Activated CD8-positive, alpha-beta T cell treated with anti-CD3 and anti-CD28 coated beads, Interleukin-2, amount 10 ng/mL, durations not matched to agents 7 days and 5 days (primary cell): ENCODE measurements around the gene NOSTRIN. TPM values are rescaled to one million over a fixed set of nuclear protein-coding genes. Genes with fewer than 3 reads are reported as not detected.

Source experiments
- ATAC-seq: fragments of 150-1000 bp; cut with Tn5 transposase; one replicate; pipeline ENCODE4 v1.10.0; 2021; ENCODE audit warnings: moderate library complexity
- CTCF ChIA-PET: fragments of 350-600 bp; sonication (Branson Sonifier 250); formaldehyde crosslinking; loops from one replicate; lab custom pipeline; 2021; ENCODE audit warnings: antibody characterized with exemption; lab: Charles Lee
- POLR2A ChIA-PET: fragments of 350-600 bp; sonication (Branson Sonifier 250); formaldehyde crosslinking; loops from one replicate; lab custom pipeline; 2021; ENCODE audit warnings: antibody characterized with exemption; lab: Charles Lee
- DNase-seq: peaks from one replicate; pipeline ENCODE4 v3.0.0-alpha.2; 2020
- H3K27ac Mint-ChIP-seq: one replicate; pipeline ENCODE4 v1.8.0; 2021; ENCODE audit warnings: mild to moderate bottlenecking, mixed read lengths
- H3K27me3 Mint-ChIP-seq: one replicate; pipeline ENCODE4 v1.8.0; 2021; ENCODE audit warnings: low read depth, mixed read lengths
- H3K36me3 Mint-ChIP-seq: one replicate; pipeline ENCODE4 v1.8.0; 2021; ENCODE audit warnings: low read depth, mixed read lengths
- H3K4me1 Mint-ChIP-seq: one replicate; pipeline ENCODE4 v1.8.0; 2021; ENCODE audit warnings: low read depth, mixed read lengths
- H3K4me3 Mint-ChIP-seq: one replicate; pipeline ENCODE4 v1.8.0; 2021; ENCODE audit warnings: mild to moderate bottlenecking, mixed read lengths
- H3K9me3 Mint-ChIP-seq: one replicate; pipeline ENCODE4 v1.8.0; 2022; ENCODE audit warnings: mixed read lengths; ENCODE audit not compliant: insufficient read depth
- total RNA-seq, 2 experiments: library from RNA; stranded (reverse); gene quantifications; one replicate each; pipeline ENCODE4 v1.2.3, GENCODE V29; 2021

The NOSTRIN gene
- total RNA-seq, 2 experiments from 2014 or later, result not detected

DNA sequence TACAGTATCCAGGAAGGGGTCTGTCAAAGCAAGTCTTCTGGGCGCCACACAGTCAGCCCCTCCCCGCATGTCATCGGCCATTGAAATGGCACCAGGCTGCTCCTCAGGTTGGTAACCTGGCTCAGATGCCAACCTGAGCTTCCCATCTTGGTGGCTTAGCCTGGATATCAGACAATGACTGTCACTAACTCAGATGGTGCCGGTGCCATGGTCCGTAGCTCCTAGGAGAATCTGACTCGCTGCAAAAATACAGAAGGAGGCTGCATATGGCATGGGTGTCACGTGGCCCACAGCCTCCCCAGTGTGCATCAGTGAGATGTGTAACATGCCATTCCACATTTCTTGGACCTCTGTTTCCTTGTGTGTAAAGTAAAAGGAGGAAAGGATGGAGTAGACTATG lies 3.2 kb downstream of the NOSTRIN start:
- H3K36me3 Mint-ChIP-seq, result no peaks in the 10 kb centered on the region
- H3K27ac Mint-ChIP-seq, result no peak overlapping the region
- no peaks in the 10 kb centered on the region for H3K9me3 Mint-ChIP-seq
- CTCF ChIA-PET, result interaction anchor here (0.6 kb wide), 1 partner anchor 114 kb away, joined by 3 read pairs; no protein-coding TSS in a partner anchor
- H3K4me3 Mint-ChIP-seq, result no peak overlapping the region
- ATAC-seq, result no peak
- H3K4me1 Mint-ChIP-seq, result peaks cover 19% of the 10 kb centered on the region
- POLR2A ChIA-PET, result no interaction called here
- no peaks in the 10 kb centered on the region for H3K27me3 Mint-ChIP-seq
- no peak for DNase-seq

DNA sequence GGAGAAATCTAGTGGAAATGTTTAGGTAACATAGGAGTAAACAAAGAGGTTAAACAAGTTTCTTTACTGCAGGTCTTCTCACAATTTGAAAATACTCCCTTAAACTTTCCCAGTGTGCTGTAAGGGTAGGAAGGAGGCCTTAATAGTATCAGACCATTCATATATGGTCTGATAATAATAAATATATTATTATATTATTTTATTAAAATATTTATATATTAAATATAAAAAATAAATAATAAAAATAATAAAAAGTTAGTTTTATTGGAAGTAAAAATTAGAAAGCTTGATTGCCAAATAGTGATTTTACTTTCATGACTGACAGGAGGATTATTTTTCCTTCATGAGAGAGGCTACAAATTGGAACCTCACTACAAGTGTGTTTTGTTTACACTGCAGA lies 7.1 kb downstream of the NOSTRIN start:
- H3K4me1 Mint-ChIP-seq, result no peaks in the 10 kb centered on the region
- H3K4me3 Mint-ChIP-seq, result no peak overlapping the region

GRCh38 chr2:168810235-168810634 lies 7.8 kb downstream of the NOSTRIN start:
- DNase-seq, result no peak
- no peaks in the 10 kb centered on the region for H3K4me1 Mint-ChIP-seq
- no peak overlapping the region for H3K27ac Mint-ChIP-seq
- H3K36me3 Mint-ChIP-seq, result no peaks in the 10 kb centered on the region
- ChIA-PET POLR2A (no interaction called here), CTCF (no interaction called here)
- no peaks in the 10 kb centered on the region for H3K9me3 Mint-ChIP-seq
- no peak overlapping the region for H3K4me3 Mint-ChIP-seq
- no peak for ATAC-seq
- H3K27me3 Mint-ChIP-seq, result no peaks in the 10 kb centered on the region

More for the DNA sequence above, 7.1 kb downstream of the NOSTRIN start:
- Mint-ChIP-seq H3K27ac (no peak overlapping the region), H3K36me3 (no peaks in the 10 kb centered on the region), H3K9me3 (no peaks in the 10 kb centered on the region), H3K27me3 (no peaks in the 10 kb centered on the region)
- CTCF ChIA-PET, result no interaction called here
- no peak for ATAC-seq
- DNase-seq, result no peak
- POLR2A ChIA-PET, result no interaction called here

DNA sequence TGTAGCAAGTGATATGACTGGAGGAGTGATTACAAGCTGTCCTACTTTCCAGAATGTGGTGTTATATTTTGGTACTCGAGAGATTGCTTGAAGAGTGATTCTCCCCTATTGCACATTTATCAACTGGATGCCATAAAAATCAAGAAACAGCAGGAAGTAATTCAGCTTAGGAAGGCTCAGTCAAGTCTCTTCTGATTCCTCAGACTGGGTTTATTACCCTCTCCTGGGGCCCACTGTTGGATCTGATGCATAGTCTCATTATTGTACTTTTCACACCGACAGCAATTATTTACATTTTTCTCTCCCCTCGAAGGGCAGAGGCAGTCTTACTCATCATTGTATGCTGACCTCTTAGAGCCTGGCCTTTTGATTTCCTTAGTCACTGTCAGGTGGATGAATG lies 9.3 kb downstream of the NOSTRIN start:
- DNase-seq, result no peak
- Mint-ChIP-seq H3K36me3 (no peaks in the 10 kb centered on the region), H3K27me3 (no peaks in the 10 kb centered on the region), H3K9me3 (no peaks in the 10 kb centered on the region), H3K4me1 (no peaks in the 10 kb centered on the region), H3K4me3 (no peak overlapping the region), H3K27ac (no peak overlapping the region)
- POLR2A ChIA-PET, result no interaction called here
- CTCF ChIA-PET, result interaction anchor here (0.9 kb wide), 1 partner anchor 120 kb away, joined by 4 read pairs; no protein-coding TSS in a partner anchor
- ATAC-seq, result no peak

- Mint-ChIP-seq H3K27me3 (no peaks in the 10 kb centered on the region), H3K4me1 (no peaks in the 10 kb centered on the region), H3K9me3 (no peaks in the 10 kb centered on the region), H3K4me3 (no peak overlapping the region), H3K36me3 (no peaks in the 10 kb centered on the region), H3K27ac (no peak overlapping the region)
- POLR2A ChIA-PET, result no interaction called here
- ATAC-seq (no peak), DNase-seq (no peak)
- CTCF ChIA-PET, result interaction anchor here (0.9 kb wide), 1 partner anchor 12 kb away, joined by 5 read pairs; the partner anchor contains the start of gene NOSTRIN
Observed at GRCh38 chr2:168814046-168814445, 11.6 kb downstream of the NOSTRIN start.

DNA sequence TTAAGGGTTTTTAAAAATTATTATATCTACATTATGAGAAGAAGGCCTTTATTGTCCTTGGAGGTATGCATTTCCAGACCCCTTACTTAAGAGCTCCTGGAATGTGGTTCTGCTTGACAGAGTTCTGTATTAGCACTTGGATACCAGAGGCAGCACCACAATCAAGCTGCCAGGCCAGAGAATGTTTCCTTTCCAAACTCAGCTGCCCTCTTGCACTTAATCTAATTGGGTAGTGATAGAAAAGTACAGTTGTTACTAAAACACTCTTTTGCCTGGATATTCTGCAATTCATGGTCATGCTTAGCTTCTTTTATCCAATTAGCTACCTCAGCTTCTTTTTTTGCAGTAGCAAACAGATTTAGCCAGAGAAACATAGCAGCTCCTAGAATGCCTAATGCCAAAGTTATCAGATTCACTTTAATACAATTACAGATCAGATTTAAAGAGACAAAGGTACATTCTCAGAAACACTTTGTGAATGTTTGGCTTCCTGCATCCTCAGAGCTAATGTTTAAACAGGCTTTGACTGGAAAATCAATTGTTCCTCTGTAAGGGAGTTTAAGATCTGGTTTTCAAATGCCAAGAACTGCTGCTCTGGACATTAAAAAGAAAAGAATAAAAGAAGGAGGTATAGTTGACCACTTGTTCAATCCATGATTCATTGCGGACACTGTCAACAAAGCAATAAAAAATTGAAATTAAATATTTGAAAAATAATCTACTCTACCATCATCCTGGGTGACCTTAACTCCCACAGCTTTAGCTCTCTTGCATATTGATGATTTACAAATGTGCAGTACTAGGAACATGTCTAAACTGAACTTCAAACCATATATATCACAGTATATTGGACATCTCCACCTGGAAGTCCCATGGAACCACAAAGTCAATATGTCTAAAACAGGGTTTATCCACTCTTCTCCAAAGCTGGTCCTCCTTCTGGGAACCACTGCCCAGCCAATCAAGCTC lies 12.8 kb downstream of the NOSTRIN start:
- Mint-ChIP-seq H3K4me3 (no peak overlapping the region), H3K9me3 (no peaks in the 10 kb centered on the region), H3K36me3 (no peaks in the 10 kb centered on the region), H3K27me3 (no peaks in the 10 kb centered on the region), H3K27ac (no peak overlapping the region), H3K4me1 (no peaks in the 10 kb centered on the region)
- ChIA-PET POLR2A (interaction anchor here (0.6 kb wide), 1 partner anchor 154 kb away, joined by 4 read pairs; no protein-coding TSS in a partner anchor), CTCF (interaction anchor here (1.3 kb wide), 1 partner anchor 10 kb away, joined by 3 read pairs; no protein-coding TSS in a partner anchor)
- DNase-seq, result no peak
- ATAC-seq, result no peak

- CTCF ChIA-PET, result interaction anchor here (1.3 kb wide), 1 partner anchor 8 kb away, joined by 3 read pairs; no protein-coding TSS in a partner anchor
- Mint-ChIP-seq H3K27ac (no peak overlapping the region), H3K4me1 (no peaks in the 10 kb centered on the region), H3K27me3 (no peaks in the 10 kb centered on the region), H3K36me3 (no peaks in the 10 kb centered on the region), H3K9me3 (no peaks in the 10 kb centered on the region), H3K4me3 (no peak overlapping the region)
- POLR2A ChIA-PET, result no interaction called here
- DNase-seq, result no peak
- ATAC-seq, result no peak
Observed at GRCh38 chr2:168816369-168816768, 13.9 kb downstream of the NOSTRIN start.

- no peaks in the 10 kb centered on the region for H3K4me1 Mint-ChIP-seq
- CTCF ChIA-PET, result no interaction called here
- no peak for ATAC-seq
- no peak overlapping the region for H3K27ac Mint-ChIP-seq
- no peaks in the 10 kb centered on the region for H3K27me3 Mint-ChIP-seq
- H3K9me3 Mint-ChIP-seq, result no peaks in the 10 kb centered on the region
- no peak for DNase-seq
- no peaks in the 10 kb centered on the region for H3K36me3 Mint-ChIP-seq
- H3K4me3 Mint-ChIP-seq, result no peak overlapping the region
- POLR2A ChIA-PET, result no interaction called here
Observed at GRCh38 chr2:168819050-168819715, 16.7 kb downstream of the NOSTRIN start.

- ATAC-seq (no peak), DNase-seq (no peak)
- Mint-ChIP-seq H3K4me1 (no peaks in the 10 kb centered on the region), H3K27me3 (no peaks in the 10 kb centered on the region), H3K9me3 (no peaks in the 10 kb centered on the region), H3K4me3 (no peak overlapping the region), H3K36me3 (no peaks in the 10 kb centered on the region), H3K27ac (no peak overlapping the region)
- ChIA-PET CTCF (no interaction called here), POLR2A (no interaction called here)
Observed at GRCh38 chr2:168819829-168820489, 17.5 kb downstream of the NOSTRIN start.

DNA sequence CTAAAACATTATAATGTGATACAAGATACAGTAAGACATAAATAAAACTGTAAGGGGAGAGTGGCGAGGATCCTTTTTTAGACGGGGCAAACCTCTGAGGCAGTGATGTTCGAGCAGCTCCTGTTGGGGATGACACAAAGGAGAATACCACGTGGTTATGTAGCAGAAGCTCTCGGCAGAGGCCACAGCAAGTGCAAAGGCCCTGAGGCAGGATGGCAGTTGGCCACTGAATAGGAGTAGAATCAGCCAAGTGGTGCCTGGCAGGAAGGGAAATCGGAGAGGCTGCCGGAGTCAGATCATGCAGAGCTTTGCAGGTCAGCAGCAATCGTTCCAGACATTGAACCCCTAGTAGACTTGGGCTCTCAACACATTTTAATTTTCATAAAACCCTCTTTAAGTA lies 19.1 kb downstream of the NOSTRIN start:
- Mint-ChIP-seq H3K4me1 (no peaks in the 10 kb centered on the region), H3K9me3 (no peaks in the 10 kb centered on the region), H3K36me3 (no peaks in the 10 kb centered on the region), H3K27ac (no peak overlapping the region), H3K27me3 (no peaks in the 10 kb centered on the region), H3K4me3 (no peak overlapping the region)
- DNase-seq, result no peak
- ChIA-PET CTCF (interaction anchor here (1.5 kb wide), 1 partner anchor 475 kb away, joined by 4 read pairs; no protein-coding TSS in a partner anchor), POLR2A (interaction anchor here (1.0 kb wide), 1 partner anchor 58 kb away, joined by 3 read pairs; no protein-coding TSS in a partner anchor)
- no peak for ATAC-seq

GRCh38 chr2:168821992-168822391 lies 19.6 kb downstream of the NOSTRIN start:
- H3K27ac Mint-ChIP-seq, result no peak overlapping the region
- H3K4me3 Mint-ChIP-seq, result no peak overlapping the region
- no peaks in the 10 kb centered on the region for H3K4me1 Mint-ChIP-seq
- DNase-seq (no peak), ATAC-seq (no peak)
- no peaks in the 10 kb centered on the region for H3K27me3 Mint-ChIP-seq
- H3K9me3 Mint-ChIP-seq, result no peaks in the 10 kb centered on the region
- ChIA-PET CTCF (interaction anchor here (1.5 kb wide), 1 partner anchor 475 kb away, joined by 4 read pairs; no protein-coding TSS in a partner anchor), POLR2A (no interaction called here)
- H3K36me3 Mint-ChIP-seq, result no peaks in the 10 kb centered on the region
